K562 (cell line): Measurements from ENCODE around the gene CPHXL2. TPM values are rescaled to one million over a fixed set of nuclear protein-coding genes. Genes with fewer than 3 reads are reported as not detected.
A peak's percentile ranks its signal among the peaks of the same experiment; 100 is the strongest.

Experiments used
- BRD9 ChIP-seq: fragments of 450-650 bp; IDR thresholded peaks from 2 replicates; pipeline ENCODE4 v1.6.1; 2018; ENCODE audit warnings: low read depth; ENCODE audit not compliant: partially characterized antibody
- CBX8 ChIP-seq: fragments of 200-600 bp; sonication (generic); IDR thresholded peaks from 2 replicates; pipeline ENCODE4 v1.6.1; 2012; ENCODE audit warnings: borderline replicate concordance, mixed run types, low read depth, mild to moderate bottlenecking, moderate library complexity, mixed read lengths, low read length, control low read depth, inconsistent platforms; ENCODE audit not compliant: poor library complexity, severe bottlenecking; ENCODE audit errors: extremely low read depth
- KAT7 ChIP-seq: sonication (generic); formaldehyde crosslinking; IDR thresholded peaks from 2 replicates; pipeline ENCODE4 v1.8.0; 2022; ENCODE audit warnings: missing genetic modification reagents, mild to moderate bottlenecking, borderline replicate concordance
- KLF16 ChIP-seq: IDR thresholded peaks from 2 replicates; pipeline ENCODE4 v1.6.1; 2016; ENCODE audit warnings: antibody characterized with exemption
- SAFB2 ChIP-seq: fragments of 200-400 bp; formaldehyde crosslinking; IDR thresholded peaks from 2 replicates; pipeline ENCODE4 v1.6.1; 2018; ENCODE audit warnings: borderline replicate concordance, low read length, low read depth, moderate library complexity; ENCODE audit not compliant: severe bottlenecking
- TCF7L2 ChIP-seq: fragments of 150-350 bp; IDR thresholded peaks from 2 replicates; pipeline ENCODE4 v1.6.1; 2016; ENCODE audit warnings: low read depth, mild to moderate bottlenecking, low read length, moderate library complexity
- TEAD1 ChIP-seq, 2 experiments: fragments of 450-650 bp in 1 of 2; sonication (generic) in 1 of 2; formaldehyde crosslinking; IDR thresholded peaks; 2 replicates each; pipeline versions ENCODE4 v1.4.0 to v1.8.0; 2020 to 2022; ENCODE audit warnings: mild to moderate bottlenecking in 2 of 2, missing genetic modification reagents in 1 of 2
- TFAM ChIP-seq: fragments of 250-450 bp; sonication (Bioruptor Pico); conservative IDR thresholded peaks from 2 replicates; pipeline ENCODE4 v1.5.0; 2021; ENCODE audit warnings: mild to moderate bottlenecking, moderate library complexity
- YBX1 ChIP-seq: fragments of 450-650 bp; IDR thresholded peaks from 2 replicates; pipeline ENCODE4 v1.7.1; 2016; ENCODE audit warnings: mild to moderate bottlenecking
- ZNF253 ChIP-seq: fragments of 250-450 bp; sonication (Bioruptor Pico); conservative IDR thresholded peaks from 2 replicates; pipeline ENCODE4 v1.6.1; 2021; ENCODE audit warnings: mild to moderate bottlenecking
- ZNF584 ChIP-seq: fragments of 200-800 bp; sonication (Bioruptor generic); IDR thresholded peaks from 2 replicates; pipeline ENCODE4 v1.6.1; 2016; ENCODE audit warnings: low read depth, mild to moderate bottlenecking, missing genetic modification characterization, missing compliant biosample characterization
- polyA plus RNA-seq, 8 experiments: library from polyadenylated mRNA; depleted of rRNA in 4 of 8; stranded (reverse) in 5 of 8; unstranded in 3 of 8; fragments of >200 nt; fragmentation: Nextera tagmentation in 2 of 8; fragmentation: Illumina TruSeq in 1 of 8; extraction: Ambion mirVana in 2 of 8; extraction: Trizol in 1 of 8; gene quantifications; 2 replicates each; pipeline versions ENCODE4 v1.2.1 to v1.2.3, GENCODE V29; 2011 to 2014; ENCODE audit warnings: inconsistent platforms in 1 of 8, missing spikeins in 1 of 8
- total RNA-seq, 7 experiments: library from RNA; depleted of rRNA in 6 of 7; stranded (reverse); fragments of >200 nt in 6 of 7; fragmentation: Illumina TruSeq in 2 of 7; extraction: Trizol in 2 of 7; gene quantifications; 2 replicates each; pipeline versions ENCODE4 v1.2.1 to v1.2.3, GENCODE V29; 2011 to 2021; ENCODE audit warnings: low replicate concordance in 1 of 7
- TF ChIP-seq, protein P1 (sequence below), 2 experiments: IDR thresholded peaks; 2 replicates each; pipeline ENCODE4 v1.6.1; 2011; ENCODE audit warnings: borderline replicate concordance in 1 of 2, control low read depth in 1 of 2, low read depth in 1 of 2, low read length in 1 of 2, mild to moderate bottlenecking in 1 of 2, mixed read lengths in 1 of 2, moderate library complexity in 1 of 2; ENCODE audit not compliant: insufficient read depth in 1 of 2, insufficient read length in 1 of 2, poor library complexity in 1 of 2, severe bottlenecking in 1 of 2; ENCODE audit errors: extremely low read depth in 1 of 2
- TF ChIP-seq, protein P2 (sequence below): fragments of 250-450 bp; sonication (Bioruptor Pico); IDR thresholded peaks from 2 replicates; pipeline ENCODE4 v1.4.0; 2020; ENCODE audit warnings: mild to moderate bottlenecking, moderate library complexity, borderline replicate concordance
- TF ChIP-seq, protein P3 (sequence below): fragments of 250-450 bp; sonication (Bioruptor Pico); IDR thresholded peaks from 2 replicates; pipeline ENCODE4 v1.4.0; 2020; ENCODE audit warnings: borderline replicate concordance
- TF ChIP-seq, protein P4 (sequence below): fragments of 450-650 bp; conservative IDR thresholded peaks from 2 replicates; pipeline ENCODE4 v1.6.1; 2016; ENCODE audit warnings: missing genetic modification characterization, low read depth, mild to moderate bottlenecking, control low read depth, missing compliant biosample characterization
- TF ChIP-seq, protein P5 (sequence below): fragments of 250-450 bp; sonication (Bioruptor Pico); IDR thresholded peaks from 2 replicates; pipeline ENCODE4 v1.8.0; 2022; ENCODE audit warnings: moderate library complexity, mild to moderate bottlenecking, inconsistent platforms

The CPHXL2 gene
- total and polyA plus RNA-seq, 9 of the 15 experiments (the other 6 are each of a cell fraction or from before 2014, with no cell fraction given): not detected

DNA sequence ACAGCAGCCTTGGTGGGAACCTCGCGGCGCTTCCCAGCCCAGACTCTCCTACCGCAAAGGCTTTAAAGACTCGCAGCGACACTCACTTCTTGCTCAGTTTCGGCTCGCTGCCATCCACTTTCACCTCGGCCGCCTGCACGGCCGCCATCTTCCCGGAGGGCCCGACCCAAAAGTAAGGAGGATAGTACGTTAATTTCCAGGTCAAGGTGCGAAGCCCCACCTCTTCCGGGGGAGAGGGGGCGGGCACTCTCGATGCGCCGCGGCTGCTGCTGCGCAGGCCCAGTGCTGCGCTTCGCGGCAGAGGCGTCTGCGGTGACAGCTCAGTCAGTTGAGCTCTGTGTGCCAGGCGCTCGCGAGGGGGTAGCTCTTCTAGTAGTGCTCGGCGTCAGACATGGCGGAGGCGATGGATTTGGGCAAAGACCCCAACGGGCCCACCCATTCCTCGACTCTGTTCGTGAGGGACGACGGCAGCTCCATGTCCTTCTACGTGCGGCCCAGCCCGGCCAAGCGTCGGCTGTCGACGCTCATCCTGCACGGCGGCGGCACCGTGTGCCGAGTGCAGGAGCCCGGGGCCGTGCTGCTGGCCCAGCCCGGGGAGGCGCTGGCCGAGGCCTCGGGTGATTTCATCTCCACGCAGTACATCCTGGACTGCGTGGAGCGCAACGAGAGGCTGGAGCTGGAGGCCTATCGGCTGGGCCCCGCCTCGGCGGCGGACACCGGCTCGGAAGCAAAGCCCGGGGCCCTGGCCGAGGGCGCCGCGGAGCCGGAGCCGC lies 29.1 kb downstream of the CPHXL2 start, which contains the start of the genes KARS1 and TERF2IP (continued):
- TF ChIP-seq, protein P1, sequence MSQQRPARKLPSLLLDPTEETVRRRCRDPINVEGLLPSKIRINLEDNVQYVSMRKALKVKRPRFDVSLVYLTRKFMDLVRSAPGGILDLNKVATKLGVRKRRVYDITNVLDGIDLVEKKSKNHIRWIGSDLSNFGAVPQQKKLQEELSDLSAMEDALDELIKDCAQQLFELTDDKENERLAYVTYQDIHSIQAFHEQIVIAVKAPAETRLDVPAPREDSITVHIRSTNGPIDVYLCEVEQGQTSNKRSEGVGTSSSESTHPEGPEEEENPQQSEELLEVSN (IDR thresholded peaks at IDR 0.05; ENCODE audit: borderline replicate concordance in 1 of 2, extremely low read depth in 1 of 2, insufficient read depth in 1 of 2, insufficient read length in 1 of 2, low read depth in 1 of 2, low read length in 1 of 2, poor library complexity in 1 of 2, severe bottlenecking in 1 of 2): peak in 1 of 2 experiments; percentile 51
- no peak for TF ChIP-seq ZNF253 (CRISPR knock-in tag)
- no peak for TF ChIP-seq CBX8
- peak; percentile 61; the same call in 1 of the 2 replicates for TF ChIP-seq KAT7 (CRISPR knock-in tag)
- TF ChIP-seq TEAD1 (CRISPR knock-in tag; IDR thresholded peaks at IDR 0.05): no peak; a peak in 2 of 4 replicates
- TF ChIP-seq YBX1: no peak
- TF ChIP-seq, protein P2, sequence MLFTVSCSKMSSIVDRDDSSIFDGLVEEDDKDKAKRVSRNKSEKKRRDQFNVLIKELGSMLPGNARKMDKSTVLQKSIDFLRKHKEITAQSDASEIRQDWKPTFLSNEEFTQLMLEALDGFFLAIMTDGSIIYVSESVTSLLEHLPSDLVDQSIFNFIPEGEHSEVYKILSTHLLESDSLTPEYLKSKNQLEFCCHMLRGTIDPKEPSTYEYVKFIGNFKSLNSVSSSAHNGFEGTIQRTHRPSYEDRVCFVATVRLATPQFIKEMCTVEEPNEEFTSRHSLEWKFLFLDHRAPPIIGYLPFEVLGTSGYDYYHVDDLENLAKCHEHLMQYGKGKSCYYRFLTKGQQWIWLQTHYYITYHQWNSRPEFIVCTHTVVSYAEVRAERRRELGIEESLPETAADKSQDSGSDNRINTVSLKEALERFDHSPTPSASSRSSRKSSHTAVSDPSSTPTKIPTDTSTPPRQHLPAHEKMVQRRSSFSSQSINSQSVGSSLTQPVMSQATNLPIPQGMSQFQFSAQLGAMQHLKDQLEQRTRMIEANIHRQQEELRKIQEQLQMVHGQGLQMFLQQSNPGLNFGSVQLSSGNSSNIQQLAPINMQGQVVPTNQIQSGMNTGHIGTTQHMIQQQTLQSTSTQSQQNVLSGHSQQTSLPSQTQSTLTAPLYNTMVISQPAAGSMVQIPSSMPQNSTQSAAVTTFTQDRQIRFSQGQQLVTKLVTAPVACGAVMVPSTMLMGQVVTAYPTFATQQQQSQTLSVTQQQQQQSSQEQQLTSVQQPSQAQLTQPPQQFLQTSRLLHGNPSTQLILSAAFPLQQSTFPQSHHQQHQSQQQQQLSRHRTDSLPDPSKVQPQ: no peak
- no peak for TF ChIP-seq SAFB2
- TF ChIP-seq, protein P3, sequence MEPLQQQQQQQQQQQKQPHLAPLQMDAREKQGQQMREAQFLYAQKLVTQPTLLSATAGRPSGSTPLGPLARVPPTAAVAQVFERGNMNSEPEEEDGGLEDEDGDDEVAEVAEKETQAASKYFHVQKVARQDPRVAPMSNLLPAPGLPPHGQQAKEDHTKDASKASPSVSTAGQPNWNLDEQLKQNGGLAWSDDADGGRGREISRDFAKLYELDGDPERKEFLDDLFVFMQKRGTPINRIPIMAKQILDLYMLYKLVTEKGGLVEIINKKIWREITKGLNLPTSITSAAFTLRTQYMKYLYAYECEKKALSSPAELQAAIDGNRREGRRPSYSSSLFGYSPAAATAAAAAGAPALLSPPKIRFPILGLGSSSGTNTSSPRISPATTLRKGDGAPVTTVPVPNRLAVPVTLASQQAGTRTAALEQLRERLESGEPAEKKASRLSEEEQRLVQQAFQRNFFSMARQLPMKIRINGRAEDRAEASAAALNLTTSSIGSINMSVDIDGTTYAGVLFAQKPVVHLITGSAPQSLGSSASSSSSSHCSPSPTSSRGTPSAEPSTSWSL (CRISPR knock-in tag): no peak
- TF ChIP-seq, protein P4, sequence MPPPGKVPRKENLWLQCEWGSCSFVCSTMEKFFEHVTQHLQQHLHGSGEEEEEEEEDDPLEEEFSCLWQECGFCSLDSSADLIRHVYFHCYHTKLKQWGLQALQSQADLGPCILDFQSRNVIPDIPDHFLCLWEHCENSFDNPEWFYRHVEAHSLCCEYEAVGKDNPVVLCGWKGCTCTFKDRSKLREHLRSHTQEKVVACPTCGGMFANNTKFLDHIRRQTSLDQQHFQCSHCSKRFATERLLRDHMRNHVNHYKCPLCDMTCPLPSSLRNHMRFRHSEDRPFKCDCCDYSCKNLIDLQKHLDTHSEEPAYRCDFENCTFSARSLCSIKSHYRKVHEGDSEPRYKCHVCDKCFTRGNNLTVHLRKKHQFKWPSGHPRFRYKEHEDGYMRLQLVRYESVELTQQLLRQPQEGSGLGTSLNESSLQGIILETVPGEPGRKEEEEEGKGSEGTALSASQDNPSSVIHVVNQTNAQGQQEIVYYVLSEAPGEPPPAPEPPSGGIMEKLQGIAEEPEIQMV (tag): no peak
- TF ChIP-seq, protein P5, sequence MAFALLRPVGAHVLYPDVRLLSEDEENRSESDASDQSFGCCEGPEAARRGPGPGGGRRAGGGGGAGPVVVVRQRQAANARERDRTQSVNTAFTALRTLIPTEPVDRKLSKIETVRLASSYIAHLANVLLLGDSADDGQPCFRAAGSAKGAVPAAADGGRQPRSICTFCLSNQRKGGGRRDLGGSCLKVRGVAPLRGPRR (CRISPR knock-in tag): no peak
- TF ChIP-seq ZNF584 (CRISPR knock-in tag): no peak
- TF ChIP-seq KLF16: no peak
- TF ChIP-seq TFAM: no peak
- no peak for TF ChIP-seq TCF7L2
- no peak for TF ChIP-seq BRD9
